GM12874 (cell line): ENCODE measurements around the gene SERPINB10.

ENCODE experiments used
- TF ChIP-seq, protein P1 (sequence below): IDR thresholded peaks from 2 replicates; pipeline ENCODE4 v1.5.1; 2011; ENCODE audit warnings: low read depth, mild to moderate bottlenecking, control low read depth, low read length, moderate library complexity; ENCODE audit not compliant: insufficient read depth

The SERPINB10 gene

DNA sequence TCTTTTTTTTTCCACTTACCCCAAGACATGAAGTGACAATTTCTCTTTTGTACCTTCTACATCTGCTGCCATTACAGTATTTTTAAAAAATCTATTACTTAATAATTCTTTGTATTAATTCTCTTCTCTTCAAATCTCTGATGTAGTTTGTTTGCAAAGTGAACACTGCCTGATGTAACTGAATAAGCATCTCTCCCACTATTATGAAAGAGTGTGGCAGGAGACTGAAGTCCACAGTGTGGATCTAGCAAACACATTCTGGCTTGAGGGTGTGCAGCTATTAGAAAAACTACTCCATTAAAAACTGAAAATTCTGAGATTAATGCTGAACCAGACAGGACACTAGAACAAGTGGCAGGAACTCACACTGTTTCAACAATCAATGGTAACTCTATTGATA is 57.1 kb downstream of the SERPINB10 start:
- TF ChIP-seq, protein P1, sequence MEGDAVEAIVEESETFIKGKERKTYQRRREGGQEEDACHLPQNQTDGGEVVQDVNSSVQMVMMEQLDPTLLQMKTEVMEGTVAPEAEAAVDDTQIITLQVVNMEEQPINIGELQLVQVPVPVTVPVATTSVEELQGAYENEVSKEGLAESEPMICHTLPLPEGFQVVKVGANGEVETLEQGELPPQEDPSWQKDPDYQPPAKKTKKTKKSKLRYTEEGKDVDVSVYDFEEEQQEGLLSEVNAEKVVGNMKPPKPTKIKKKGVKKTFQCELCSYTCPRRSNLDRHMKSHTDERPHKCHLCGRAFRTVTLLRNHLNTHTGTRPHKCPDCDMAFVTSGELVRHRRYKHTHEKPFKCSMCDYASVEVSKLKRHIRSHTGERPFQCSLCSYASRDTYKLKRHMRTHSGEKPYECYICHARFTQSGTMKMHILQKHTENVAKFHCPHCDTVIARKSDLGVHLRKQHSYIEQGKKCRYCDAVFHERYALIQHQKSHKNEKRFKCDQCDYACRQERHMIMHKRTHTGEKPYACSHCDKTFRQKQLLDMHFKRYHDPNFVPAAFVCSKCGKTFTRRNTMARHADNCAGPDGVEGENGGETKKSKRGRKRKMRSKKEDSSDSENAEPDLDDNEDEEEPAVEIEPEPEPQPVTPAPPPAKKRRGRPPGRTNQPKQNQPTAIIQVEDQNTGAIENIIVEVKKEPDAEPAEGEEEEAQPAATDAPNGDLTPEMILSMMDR, result no peak

DNA sequence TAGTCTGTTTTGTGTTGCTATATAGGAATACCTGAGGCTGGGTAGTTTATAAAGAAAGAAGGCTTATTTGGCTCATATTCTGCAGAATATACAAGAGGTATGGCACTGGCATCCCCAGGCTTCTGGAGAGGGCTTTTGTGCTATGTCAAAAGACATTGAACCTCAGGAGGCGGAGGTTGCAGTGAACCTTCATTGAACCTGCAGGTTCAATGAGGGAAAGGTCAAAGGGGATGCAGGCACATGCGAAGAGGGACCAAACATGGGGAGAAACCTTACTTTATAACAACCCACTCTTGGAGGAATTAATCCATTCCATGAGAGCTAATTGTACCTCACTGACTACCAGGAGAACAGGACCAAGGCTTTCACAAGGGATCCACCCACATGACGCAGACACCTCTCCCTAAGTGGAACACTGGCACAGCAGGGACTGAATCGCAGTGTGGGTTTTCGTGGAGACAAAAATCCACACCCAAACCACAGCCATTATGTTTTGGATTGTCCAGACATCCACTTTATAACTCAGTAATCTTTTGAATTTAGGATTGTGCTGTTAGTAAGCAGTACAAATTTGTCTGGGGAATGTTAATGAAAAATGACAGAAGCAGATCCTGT is 58.1 kb downstream of the SERPINB10 start:
- TF ChIP-seq, protein P1, result no peak

DNA sequence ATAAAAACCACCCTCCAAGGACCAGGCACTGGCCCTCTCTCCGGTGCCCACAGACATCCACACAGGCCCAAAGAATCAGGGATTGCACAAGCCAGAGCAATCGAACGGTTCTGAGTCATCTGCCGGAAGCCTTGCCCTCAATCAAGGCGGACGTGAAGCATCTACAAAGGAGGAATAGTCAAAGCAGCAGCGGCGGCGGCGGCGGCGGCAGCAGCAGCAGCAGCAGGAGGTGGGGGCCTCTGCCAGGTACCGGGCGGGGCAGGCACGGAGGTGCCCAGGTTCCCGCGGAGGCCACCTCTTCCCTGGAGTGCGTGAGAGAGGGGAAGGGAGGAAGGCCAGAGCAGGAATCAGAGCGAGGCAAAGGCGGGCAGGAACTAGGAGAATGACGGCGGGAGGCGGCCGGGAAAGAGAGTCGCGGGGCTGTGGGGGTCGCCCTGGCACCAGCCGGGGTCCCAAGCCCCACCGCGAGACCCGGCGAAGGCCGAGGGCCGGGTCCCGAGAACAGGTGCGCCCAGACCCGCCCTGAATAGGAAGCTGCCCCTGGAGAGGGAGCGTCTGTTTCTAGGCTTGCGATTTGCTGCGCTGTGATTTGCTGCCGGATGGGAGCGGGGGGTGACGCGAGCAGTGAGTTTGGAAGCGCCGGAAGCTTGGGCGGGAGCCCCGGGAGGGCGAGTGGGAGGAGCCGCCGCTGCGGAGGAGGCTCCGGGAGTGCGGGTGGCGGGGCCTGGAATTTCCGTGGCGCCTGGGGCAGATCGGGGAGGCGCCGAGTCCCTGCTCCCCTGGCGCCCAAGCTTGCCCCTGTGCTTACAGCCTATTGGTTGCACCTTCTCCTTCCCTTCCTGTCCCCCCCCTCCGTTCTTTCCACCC is 62.4 kb downstream of the SERPINB10 start, which contains the start of gene SERPINB8:
Gene SERPINB8 (plus strand): TSS at position 140 of the 867 bp plus-strand sequence. CDS start 8,228 bp downstream, outside the sequence.
- TF ChIP-seq, protein P1, result no peak

DNA sequence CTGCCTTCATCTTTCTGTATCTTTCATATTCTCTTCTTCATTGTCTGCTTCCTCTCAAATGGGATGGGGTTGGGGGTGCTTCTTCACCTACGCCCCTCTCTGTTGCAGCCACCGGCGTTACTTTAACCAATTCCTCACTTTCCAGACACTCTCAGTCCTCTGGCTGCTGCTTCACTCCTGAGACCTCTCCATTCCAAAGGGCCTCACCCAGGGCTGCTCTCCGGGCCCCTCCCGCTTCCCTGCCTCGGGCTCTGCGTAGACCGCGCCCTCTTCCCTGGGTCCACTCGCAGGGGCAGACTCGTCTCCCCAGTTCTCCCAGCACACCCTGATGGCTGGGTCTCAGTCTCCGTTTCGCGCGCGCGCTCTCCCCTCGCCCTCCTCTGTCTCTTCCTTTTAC is 63.0 kb downstream of the SERPINB10 start:
- TF ChIP-seq, protein P1, result no peak

DNA sequence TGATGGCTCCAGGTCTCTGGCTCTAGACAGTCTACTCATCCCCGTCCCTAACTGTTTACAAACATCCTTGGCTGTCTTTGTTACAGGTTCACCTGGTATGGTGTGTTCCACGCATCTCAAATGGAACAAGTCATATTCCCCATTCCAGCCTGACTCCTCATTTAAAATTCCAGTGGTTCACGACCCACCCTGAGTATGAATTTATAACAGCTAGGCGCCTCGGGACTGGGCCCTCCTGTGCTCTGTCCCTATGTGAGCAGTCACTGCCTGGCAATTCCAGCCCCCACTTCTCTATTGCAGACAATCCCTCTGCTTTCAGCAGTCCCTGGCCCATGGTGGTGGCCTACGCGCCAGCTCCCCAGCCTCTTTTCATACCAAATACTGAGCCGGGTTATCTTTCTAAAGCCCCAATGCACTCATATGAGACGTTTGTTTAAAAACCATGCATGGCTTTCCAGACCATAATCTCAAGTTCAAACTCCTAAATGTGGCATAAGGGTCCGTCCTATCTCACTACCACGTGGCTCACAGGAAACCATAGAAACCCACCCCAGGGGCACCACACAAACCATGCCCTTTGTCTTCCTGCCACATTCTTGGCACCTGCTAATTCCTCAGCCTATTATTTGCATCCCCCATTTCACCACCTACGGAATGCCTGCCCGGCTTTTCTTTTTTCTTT is 63.7 kb downstream of the SERPINB10 start:
- TF ChIP-seq, protein P1, result no peak

DNA sequence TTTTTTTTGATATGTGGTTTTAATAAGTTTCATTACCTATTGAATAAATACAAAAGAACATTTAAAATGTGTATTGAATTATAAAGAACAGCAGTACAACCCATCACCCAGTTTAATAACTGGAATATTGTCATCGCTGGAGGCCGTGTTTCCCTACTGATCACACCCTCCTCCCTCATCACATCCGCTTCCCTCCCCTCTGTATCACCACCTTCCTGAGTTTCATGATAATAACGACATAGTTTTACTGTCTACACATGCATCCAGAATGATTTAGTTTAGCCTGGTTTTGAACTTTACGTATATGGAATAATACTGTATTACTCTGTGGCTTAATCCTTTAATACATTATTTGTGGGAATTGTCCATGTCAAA is 64.2 kb downstream of the SERPINB10 start:
- TF ChIP-seq, protein P1, result no peak

DNA sequence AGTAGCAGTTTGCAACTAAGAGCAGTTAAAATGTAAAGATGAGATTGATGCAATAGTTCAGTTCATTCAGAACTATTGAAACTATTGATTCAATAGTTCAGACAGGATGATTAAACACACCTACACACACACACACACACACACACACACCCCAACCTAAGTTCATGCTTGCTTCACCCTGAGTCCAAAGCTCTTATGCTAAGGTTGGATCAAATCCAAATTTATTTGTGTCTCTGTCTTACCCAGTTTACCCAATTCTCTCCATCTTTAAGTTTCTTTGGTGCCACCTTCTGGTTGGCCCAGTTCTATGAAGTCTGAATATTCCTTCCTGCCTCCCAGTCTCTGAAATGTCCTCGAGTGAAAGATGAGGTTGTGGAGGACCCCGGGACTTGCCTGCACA is 67.2 kb downstream of the SERPINB10 start:
- TF ChIP-seq, protein P1, result 0 out of 2 replicates have a peak, but pooled peaks have one; percentile 17
